MCF 10A (cell line): ENCODE measurements around the gene MRPL46. TPM values are rescaled to one million over a fixed set of nuclear protein-coding genes. Genes with fewer than 3 reads are reported as not detected.

Experiments used
- BruUV-seq: library from RNA; stranded (reverse); fragments of 400-500 nt; replicated peaks from 2 replicates; lab custom pipeline; 2021; lab: Mats Ljungman, UMichigan
- CTCF ChIA-PET: fragments of 300-600 bp; sonication (Branson Sonifier 250); formaldehyde crosslinking; extraction: SDS; loops from one replicate; lab custom pipeline; 2021; ENCODE audit warnings: antibody characterized with exemption, inconsistent platforms; lab: Yijun Ruan, JAX
- POLR2A ChIA-PET: fragments of 300-600, 350-650 bp; sonication (Branson Sonifier 250); formaldehyde crosslinking; extraction: SDS; loops from one replicate; lab custom pipeline; 2020; ENCODE audit warnings: antibody characterized with exemption, inconsistent platforms; lab: Yijun Ruan, JAX
- DNase-seq: peaks from one replicate; pipeline ENCODE4 v3.0.0-alpha.2; 2018; ENCODE audit not compliant: unreplicated experiment
- H3K27ac Mint-ChIP-seq: one replicate; pipeline ENCODE4 v1.8.0; 2022; ENCODE audit warnings: mild to moderate bottlenecking, low read depth, mixed read lengths; ENCODE audit not compliant: unreplicated experiment
- H3K27me3 Mint-ChIP-seq: one replicate; pipeline ENCODE4 v1.8.0; 2022; ENCODE audit warnings: mixed read lengths; ENCODE audit not compliant: insufficient read depth, unreplicated experiment
- H3K36me3 Mint-ChIP-seq: one replicate; pipeline ENCODE4 v1.8.0; 2022; ENCODE audit warnings: mild to moderate bottlenecking, moderate library complexity, mixed read lengths; ENCODE audit not compliant: insufficient read depth, unreplicated experiment
- H3K4me1 Mint-ChIP-seq: one replicate; pipeline ENCODE4 v1.8.0; 2022; ENCODE audit warnings: mixed read lengths; ENCODE audit not compliant: insufficient read depth, unreplicated experiment
- H3K4me3 Mint-ChIP-seq: one replicate; pipeline ENCODE4 v1.8.0; 2022; ENCODE audit warnings: mild to moderate bottlenecking, moderate library complexity, mixed read lengths; ENCODE audit not compliant: unreplicated experiment
- H3K9me3 Mint-ChIP-seq: one replicate; pipeline ENCODE4 v1.8.0; 2022; ENCODE audit warnings: mixed read lengths; ENCODE audit not compliant: unreplicated experiment
- intact Hi-C: fragments of 100-400 bp; cut with micrococcal nuclease; formaldehyde crosslinking; loops from 2 replicates; pipeline ENCODE4 v1.14.1; 2022
- total RNA-seq: library from RNA; stranded (reverse); gene quantifications from 2 replicates; pipeline ENCODE4 v1.2.3, GENCODE V29; 2022
- TF ChIP-seq, protein P1 (sequence below): fragments of 200-600 bp; IDR thresholded peaks from one replicate; pipeline ENCODE4 v1.8.0; 2022; ENCODE audit warnings: antibody characterized with exemption, mild to moderate bottlenecking; ENCODE audit not compliant: unreplicated experiment

The MRPL46 gene
- total RNA-seq, 1 experiment from 2014 or later = 23.2 TPM

GRCh38 chr15:88482263-88482662, 15.1 kb upstream of the MRPL46 start:
- Mint-ChIP-seq H3K4me1 (no peaks in the 10 kb centered on the region), H3K36me3 (peaks cover 4% of the 10 kb centered on the region), H3K4me3 (no peak overlapping the region), H3K27ac (no peak overlapping the region), H3K9me3 (no peaks in the 10 kb centered on the region), H3K27me3 (no peaks in the 10 kb centered on the region)
- TF ChIP-seq, protein P1, sequence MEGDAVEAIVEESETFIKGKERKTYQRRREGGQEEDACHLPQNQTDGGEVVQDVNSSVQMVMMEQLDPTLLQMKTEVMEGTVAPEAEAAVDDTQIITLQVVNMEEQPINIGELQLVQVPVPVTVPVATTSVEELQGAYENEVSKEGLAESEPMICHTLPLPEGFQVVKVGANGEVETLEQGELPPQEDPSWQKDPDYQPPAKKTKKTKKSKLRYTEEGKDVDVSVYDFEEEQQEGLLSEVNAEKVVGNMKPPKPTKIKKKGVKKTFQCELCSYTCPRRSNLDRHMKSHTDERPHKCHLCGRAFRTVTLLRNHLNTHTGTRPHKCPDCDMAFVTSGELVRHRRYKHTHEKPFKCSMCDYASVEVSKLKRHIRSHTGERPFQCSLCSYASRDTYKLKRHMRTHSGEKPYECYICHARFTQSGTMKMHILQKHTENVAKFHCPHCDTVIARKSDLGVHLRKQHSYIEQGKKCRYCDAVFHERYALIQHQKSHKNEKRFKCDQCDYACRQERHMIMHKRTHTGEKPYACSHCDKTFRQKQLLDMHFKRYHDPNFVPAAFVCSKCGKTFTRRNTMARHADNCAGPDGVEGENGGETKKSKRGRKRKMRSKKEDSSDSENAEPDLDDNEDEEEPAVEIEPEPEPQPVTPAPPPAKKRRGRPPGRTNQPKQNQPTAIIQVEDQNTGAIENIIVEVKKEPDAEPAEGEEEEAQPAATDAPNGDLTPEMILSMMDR = no peak
- BruUV-seq = no TSS peak
- DNase-seq = no peak
- ChIA-PET POLR2A (no interaction called here), CTCF (interaction anchor here (0.5 kb wide), 1 partner anchor 243 kb away, joined by 4 read pairs; no protein-coding TSS in a partner anchor)
- intact Hi-C loops = no loop called here

DNA sequence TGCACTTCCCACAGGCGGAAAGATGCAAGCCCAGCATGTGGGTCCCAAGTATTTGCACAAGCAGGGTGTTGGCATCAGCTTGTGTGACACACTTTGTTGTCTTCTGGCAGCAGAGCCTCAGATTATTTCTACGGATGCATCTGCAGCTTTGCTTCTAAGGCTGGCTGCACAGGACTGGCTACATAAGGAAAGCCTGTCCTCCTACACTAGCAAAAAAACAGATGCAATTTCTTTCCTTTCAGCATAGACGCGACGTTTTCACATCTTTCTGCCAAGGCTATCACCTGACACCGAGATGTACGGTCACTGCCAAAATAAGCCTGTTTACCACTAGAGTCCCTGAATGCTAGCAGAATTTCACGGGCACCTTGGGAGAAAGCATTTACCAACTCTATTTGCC, 13.8 kb upstream of the MRPL46 start:
- POLR2A ChIA-PET = no interaction called here

GRCh38 chr15:88479169-88479568, 12.0 kb upstream of the MRPL46 start:
- intact Hi-C loops = no loop called here
- no TSS peak for BruUV-seq
- Mint-ChIP-seq H3K4me3 (no peak overlapping the region), H3K9me3 (no peaks in the 10 kb centered on the region), H3K27me3 (no peaks in the 10 kb centered on the region), H3K4me1 (no peaks in the 10 kb centered on the region), H3K27ac (no peak overlapping the region), H3K36me3 (peaks cover 23% of the 10 kb centered on the region)
- TF ChIP-seq, protein P1 = no peak
- POLR2A ChIA-PET = no interaction called here
- DNase-seq = no peak
- CTCF ChIA-PET = interaction anchor here (0.7 to 1.5 kb wide), 2 partner anchors 11 to 1924 kb away, joined by 3 read pairs; partner anchors contain the start of gene MRPS11

More for the DNA sequence above, 13.8 kb upstream of the MRPL46 start:
- intact Hi-C loops = no loop called here
- no peaks in the 10 kb centered on the region for H3K4me1 Mint-ChIP-seq
- TF ChIP-seq, protein P1 = no peak
- DNase-seq = no peak
- H3K36me3 Mint-ChIP-seq = peaks cover 11% of the 10 kb centered on the region
- H3K27me3 Mint-ChIP-seq = no peaks in the 10 kb centered on the region
- BruUV-seq = no TSS peak
- no peak overlapping the region for H3K27ac Mint-ChIP-seq
- no peak overlapping the region for H3K4me3 Mint-ChIP-seq
- no peaks in the 10 kb centered on the region for H3K9me3 Mint-ChIP-seq
- CTCF ChIA-PET = no interaction called here

DNA sequence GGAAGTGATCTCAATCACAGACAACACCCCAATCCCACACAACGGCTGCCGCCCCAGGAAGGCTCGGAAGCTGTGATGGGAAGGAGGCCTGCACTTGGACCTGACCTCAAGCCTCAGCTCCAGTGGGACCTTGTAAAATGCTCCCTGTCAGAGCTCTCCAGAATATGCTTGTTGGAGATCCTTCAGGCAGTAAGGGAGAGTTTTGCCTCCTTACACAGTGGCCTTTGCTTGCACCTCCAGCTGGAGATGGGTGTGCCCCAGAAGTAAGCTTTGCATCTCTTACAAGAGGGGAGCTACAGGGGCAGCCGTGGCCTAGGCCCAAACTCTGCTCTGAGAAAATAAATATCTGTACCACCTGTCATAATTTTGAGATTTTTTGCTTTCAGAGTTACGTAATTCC, 10.7 kb upstream of the MRPL46 start:
- Mint-ChIP-seq H3K4me1 (no peaks in the 10 kb centered on the region), H3K9me3 (no peaks in the 10 kb centered on the region), H3K27ac (no peak overlapping the region), H3K4me3 (no peak overlapping the region), H3K36me3 (peaks cover 29% of the 10 kb centered on the region), H3K27me3 (no peaks in the 10 kb centered on the region)
- TF ChIP-seq, protein P1 = no peak
- no peak for DNase-seq
- ChIA-PET CTCF (interaction anchor here (0.5 to 1.2 kb wide), 8 partner anchors 8 to 223 kb away, joined by 3 to 6 read pairs (median 4); partner anchors contain the start of gene ISG20), POLR2A (no interaction called here)
- intact Hi-C loops = no loop called here
- BruUV-seq = no TSS peak
